DMS 273 (cell line): Measurements from ENCODE around the gene STT3A.

Experiments used
- DNase-seq: peaks from one replicate; lab custom pipeline; 2025; ENCODE audit not compliant: unreplicated experiment; lab: John Stamatoyannopoulos, UW

The STT3A gene

GRCh38 chr11:125587480-125587879 lies 5.2 kb upstream of the STT3A start:
- no peak for DNase-seq

- DNase-seq = no peak
Observed at GRCh38 chr11:125588505-125588904, 4.1 kb upstream of the STT3A start.

- peak; percentile 50 for DNase-seq
Observed at GRCh38 chr11:125591649-125592304, 875 bp upstream of the STT3A start.

GRCh38 chr11:125593114-125593820 lies 615 bp downstream of the STT3A start:
- peak; percentile 62 for DNase-seq

GRCh38 chr11:125594958-125595357 lies 2.3 kb downstream of the STT3A start:
- no peak for DNase-seq

- DNase-seq = no peak
Observed at GRCh38 chr11:125600663-125601062, 8.0 kb downstream of the STT3A start.

GRCh38 chr11:125603207-125603606 lies 10.6 kb downstream of the STT3A start:
- no peak for DNase-seq

- no peak for DNase-seq
Observed at GRCh38 chr11:125605417-125605816, 12.8 kb downstream of the STT3A start.

- DNase-seq = no peak
Observed at GRCh38 chr11:125609545-125609944, 16.9 kb downstream of the STT3A start.

GRCh38 chr11:125618383-125618782 lies 25.7 kb downstream of the STT3A start:
- DNase-seq = no peak

GRCh38 chr11:125621995-125622394 lies 29.3 kb downstream of the STT3A start:
- no peak for DNase-seq

- DNase-seq = no peak
Observed at GRCh38 chr11:125623064-125623463, 30.4 kb downstream of the STT3A start.

GRCh38 chr11:125624756-125625213 lies 32.1 kb downstream of the STT3A start, which contains the start of gene CHEK1:
Gene CHEK1, plus strand, starts transcription at chr11:125625163. Its CDS starts 1,606 bp downstream, at chr11:125626769.
- DNase-seq = no peak

GRCh38 chr11:125625225-125625629 lies 32.6 kb downstream of the STT3A start:
- DNase-seq = no peak

GRCh38 chr11:125625630-125626287 lies 33.1 kb downstream of the STT3A start:
- peak; percentile 95 for DNase-seq

GRCh38 chr11:125626288-125626950 lies 33.8 kb downstream of the STT3A start:
- peak; percentile 92 for DNase-seq

GRCh38 chr11:125627236-125627910 lies 34.7 kb downstream of the STT3A start:
- DNase-seq = no peak

GRCh38 chr11:125637840-125638239 lies 45.2 kb downstream of the STT3A start:
- no peak for DNase-seq

GRCh38 chr11:125638315-125638714 lies 45.7 kb downstream of the STT3A start:
- DNase-seq = no peak

- no peak for DNase-seq
Observed at GRCh38 chr11:125645871-125646270, 53.2 kb downstream of the STT3A start.
